HEK293 (cell line): ENCODE measurements around the gene PANK2.
"Not testable (repeated sequence)": the region's sequence is repeated elsewhere in the genome, so short reads cannot be mapped to it uniquely, and the experiment has no call there.

ENCODE experiments used
- CTCF ChIA-PET: fragments of 350-600 bp; formaldehyde crosslinking; extraction: SDS; loops from one replicate; lab custom pipeline; 2021; ENCODE audit warnings: antibody characterized with exemption; lab: Yijun Ruan, JAX
- POLR2A ChIA-PET: fragments of 300-600 bp; formaldehyde crosslinking; extraction: SDS; loops from one replicate; lab custom pipeline; 2020; ENCODE audit warnings: antibody characterized with exemption, inconsistent platforms; lab: Yijun Ruan, JAX
- H3K27ac ChIP-seq: fragments of 200-500 bp; sonication (Bioruptor generic); 2 replicates; pipeline ENCODE4 v1.5.1; 2014; ENCODE audit warnings: low read depth, low read length, control low read depth, inconsistent platforms; ENCODE audit errors: extremely low read depth
- H3K36me3 ChIP-seq, 2 experiments: fragments of 200-500 bp in 1 of 2; sonication (Bioruptor generic) in 1 of 2; 1 replicate in 1 of 2; 2 replicates in 1 of 2; pipeline ENCODE4 v1.5.1; 2014 to 2017; ENCODE audit warnings: inconsistent platforms in 2 of 2, low read length in 2 of 2; ENCODE audit not compliant: control insufficient read depth in 2 of 2, insufficient read depth in 1 of 2
- H3K4me1 ChIP-seq: fragments of 200-500 bp; sonication (Bioruptor generic); 2 replicates; pipeline ENCODE4 v1.5.1; 2014; ENCODE audit warnings: mild to moderate bottlenecking, low read length, inconsistent platforms; ENCODE audit not compliant: control insufficient read depth, insufficient read depth
- H3K4me3 ChIP-seq: 2 replicates; pipeline ENCODE4 v1.5.1; 2011; ENCODE audit warnings: low read depth, mild to moderate bottlenecking, control low read depth, low read length, moderate library complexity
- H3K9me3 ChIP-seq: fragments of 200-500 bp; sonication (Bioruptor generic); 2 replicates; pipeline ENCODE4 v1.5.1; 2014; ENCODE audit warnings: low read depth, low read length, inconsistent platforms; ENCODE audit not compliant: control insufficient read depth, insufficient read depth
- EGR2 ChIP-seq: fragments of 450-650 bp; formaldehyde crosslinking; IDR thresholded peaks from 2 replicates; pipeline ENCODE4 v1.5.1; 2016; ENCODE audit warnings: low read depth, missing biosample characterization, missing genetic modification characterization
- GLI2 ChIP-seq: fragments of 450-650 bp; formaldehyde crosslinking; IDR thresholded peaks from 2 replicates; pipeline ENCODE4; 2017; ENCODE audit warnings: missing biosample characterization, missing genetic modification characterization, low read depth, borderline replicate concordance
- HOXD13 ChIP-seq: sonication (generic); formaldehyde crosslinking; IDR thresholded peaks from 2 replicates; pipeline ENCODE4 v1.8.0; 2022; ENCODE audit warnings: missing genetic modification reagents, borderline replicate concordance
- KLF10 ChIP-seq: fragments of 450-650 bp; IDR thresholded peaks from 2 replicates; pipeline ENCODE4 v1.5.1; 2018; ENCODE audit warnings: missing biosample characterization, mild to moderate bottlenecking, missing genetic modification characterization
- PATZ1 ChIP-seq: fragments of 450-650 bp; formaldehyde crosslinking; IDR thresholded peaks from 2 replicates; pipeline ENCODE4 v1.5.1; 2016; ENCODE audit warnings: missing biosample characterization, missing genetic modification characterization
- RBAK ChIP-seq: fragments of 450-650 bp; formaldehyde crosslinking; IDR thresholded peaks from 2 replicates; pipeline ENCODE4 v1.5.1; 2016; ENCODE audit warnings: missing biosample characterization, missing genetic modification characterization
- SETDB1 ChIP-seq: IDR thresholded peaks from one replicate; pipeline ENCODE4 v1.6.1; 2017; ENCODE audit warnings: mild to moderate bottlenecking, low read length, moderate library complexity, mixed read lengths; ENCODE audit not compliant: insufficient read length
- SP2 ChIP-seq: fragments of 450-650 bp; formaldehyde crosslinking; IDR thresholded peaks from 2 replicates; pipeline ENCODE4 v1.5.1; 2016; ENCODE audit warnings: missing biosample characterization, missing genetic modification characterization
- YY2 ChIP-seq: fragments of 450-650 bp; formaldehyde crosslinking; IDR thresholded peaks from 2 replicates; pipeline ENCODE4 v1.5.1; 2016; ENCODE audit warnings: missing biosample characterization, missing genetic modification characterization
- ZBTB10 ChIP-seq: fragments of 450-650 bp; formaldehyde crosslinking; IDR thresholded peaks from 2 replicates; pipeline ENCODE4 v1.5.1; 2016; ENCODE audit warnings: missing biosample characterization, missing genetic modification characterization
- ZFP41 ChIP-seq: fragments of 450-650 bp; formaldehyde crosslinking; IDR thresholded peaks from 2 replicates; pipeline ENCODE4 v1.5.1; 2016; ENCODE audit warnings: missing biosample characterization, missing genetic modification characterization, borderline replicate concordance
- ZNF138 ChIP-seq: fragments of 450-650 bp; formaldehyde crosslinking; IDR thresholded peaks from 2 replicates; pipeline ENCODE4 v1.5.1; 2016; ENCODE audit warnings: missing biosample characterization, missing genetic modification characterization, borderline replicate concordance
- ZNF175 ChIP-seq: fragments of 450-650 bp; formaldehyde crosslinking; IDR thresholded peaks from 2 replicates; pipeline ENCODE4 v1.5.1; 2016; ENCODE audit warnings: missing biosample characterization, missing genetic modification characterization
- ZNF211 ChIP-seq: fragments of 450-650 bp; formaldehyde crosslinking; IDR thresholded peaks from 2 replicates; pipeline ENCODE4 v1.5.1; 2016; ENCODE audit warnings: low read depth, missing biosample characterization, missing genetic modification characterization
- ZNF354C ChIP-seq: fragments of 450-650 bp; formaldehyde crosslinking; IDR thresholded peaks from 2 replicates; pipeline ENCODE4 v1.5.1; 2016; ENCODE audit warnings: missing biosample characterization, missing genetic modification characterization, low read depth, borderline replicate concordance
- ZNF600 ChIP-seq: fragments of 450-650 bp; formaldehyde crosslinking; IDR thresholded peaks from 2 replicates; pipeline ENCODE4 v1.5.1; 2016; ENCODE audit warnings: missing biosample characterization, missing genetic modification characterization
- ZNF660 ChIP-seq: fragments of 450-650 bp; IDR thresholded peaks from 2 replicates; pipeline ENCODE4 v1.5.1; 2018; ENCODE audit warnings: missing biosample characterization, mild to moderate bottlenecking, missing genetic modification characterization
- ZNF76 ChIP-seq: fragments of 450-650 bp; formaldehyde crosslinking; IDR thresholded peaks from 2 replicates; pipeline ENCODE4; 2016; ENCODE audit warnings: low read depth, missing biosample characterization, missing genetic modification characterization, borderline replicate concordance
- ZNF777 ChIP-seq: fragments of 450-650 bp; formaldehyde crosslinking; IDR thresholded peaks from 2 replicates; pipeline ENCODE4 v1.5.1; 2017; ENCODE audit warnings: missing biosample characterization, missing genetic modification characterization, borderline replicate concordance
- ZNF785 ChIP-seq: fragments of 450-650 bp; formaldehyde crosslinking; IDR thresholded peaks from 2 replicates; pipeline ENCODE4 v1.5.1; 2016; ENCODE audit warnings: missing biosample characterization, missing genetic modification characterization
- ZSCAN16 ChIP-seq: fragments of 450-650 bp; formaldehyde crosslinking; IDR thresholded peaks from 2 replicates; pipeline ENCODE4 v1.5.1; 2016; ENCODE audit warnings: missing biosample characterization, missing genetic modification characterization

Gene PANK2

GRCh38 chr20:3970016-3970415, 80.8 kb downstream of the PANK2 start:
- Histone ChIP-seq H3K4me1 (no peaks in the 10 kb centered on the region), H3K27ac (no peak overlapping the region), H3K4me3 (no peak overlapping the region), H3K9me3 (no peaks in the 10 kb centered on the region)
- CTCF ChIA-PET, result interaction anchor here (0.6 kb wide), 1 partner anchor 107 kb away, joined by 5 read pairs; no protein-coding TSS in a partner anchor
- POLR2A ChIA-PET, result no interaction called here
- TF ChIP-seq ZNF777 (no peak), ZNF785 (tag by site-specific recombination) (no peak), ZNF175 (tag by site-specific recombination) (no peak), ZNF600 (tag by site-specific recombination) (no peak), YY2 (tag by site-specific recombination) (no peak), KLF10 (tag by site-specific recombination) (no peak), EGR2 (tag by site-specific recombination) (no peak), ZNF354C (tag by site-specific recombination) (no peak), GLI2 (tag by site-specific recombination) (no peak), ZFP41 (tag by site-specific recombination) (no peak), ZNF76 (tag by site-specific recombination) (no peak), ZNF211 (tag by site-specific recombination) (no peak), SETDB1 (no peak), ZBTB10 (no peak)
- TF ChIP-seq, all 188 proteins: peak for 0
- H3K36me3 ChIP-seq, result peaks cover 0 to 4% of the 10 kb centered on the region in 2 experiments; a peak in 1 of 3 replicates

- Histone ChIP-seq H3K36me3 (peaks cover 0 to 4% of the 10 kb centered on the region in 2 experiments; a peak in 1 of 3 replicates), H3K4me1 (no peaks in the 10 kb centered on the region), H3K27ac (no peak overlapping the region), H3K4me3 (no peak overlapping the region), H3K9me3 (no peaks in the 10 kb centered on the region)
- ChIA-PET CTCF (no interaction called here), POLR2A (no interaction called here)
- TF ChIP-seq ZNF76 (tag by site-specific recombination), result no peak
- no peak for TF ChIP-seq ZNF660 (tag by site-specific recombination)
- no peak for TF ChIP-seq PATZ1
Observed at GRCh38 chr20:3971145-3971544, 82.0 kb downstream of the PANK2 start.

DNA sequence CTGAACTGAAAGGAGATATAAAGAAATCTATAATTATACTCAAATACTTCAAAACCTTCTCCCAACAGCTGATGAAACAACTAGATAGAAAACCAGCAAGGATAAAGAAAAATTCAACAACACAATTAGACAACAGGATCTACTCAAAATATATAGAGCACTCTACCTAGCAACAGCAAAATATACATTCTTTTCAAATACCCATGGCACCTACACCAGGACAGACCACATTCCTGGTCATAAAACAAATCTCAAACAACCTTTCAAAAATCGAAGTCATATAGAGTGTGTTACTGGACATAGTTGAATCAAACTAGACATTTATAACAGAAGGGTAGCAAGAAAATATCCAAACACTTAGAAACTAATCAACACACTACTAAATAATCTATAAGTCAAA, 83.0 kb downstream of the PANK2 start:
- H3K27ac ChIP-seq, result no peak overlapping the region
- H3K4me1 ChIP-seq, result no peaks in the 10 kb centered on the region
- POLR2A ChIA-PET, result no interaction called here
- no peak overlapping the region for H3K4me3 ChIP-seq
- no peaks in the 10 kb centered on the region for H3K9me3 ChIP-seq
- H3K36me3 ChIP-seq, result peaks cover 0 to 4% of the 10 kb centered on the region in 2 experiments; a peak in 1 of 3 replicates
- no peak for TF ChIP-seq RBAK (tag by site-specific recombination)
- TF ChIP-seq ZSCAN16 (tag by site-specific recombination), result no peak
- TF ChIP-seq SP2 (tag by site-specific recombination), result no peak
- TF ChIP-seq HOXD13 (CRISPR knock-in tag), result no peak
- no peak for TF ChIP-seq ZNF138 (tag by site-specific recombination)
- CTCF ChIA-PET, result no interaction called here

GRCh38 chr20:3972631-3973030, 83.4 kb downstream of the PANK2 start:
- H3K27ac ChIP-seq, H3K9me3 ChIP-seq, CTCF ChIA-PET, H3K36me3 ChIP-seq, H3K4me3 ChIP-seq, H3K4me1 ChIP-seq: not testable (repeated sequence)
- POLR2A ChIA-PET, result interaction anchor here (0.7 kb wide), 1 partner anchor 10 kb away, joined by 3 read pairs; no protein-coding TSS in a partner anchor
